ENCODE results near the gene HES2.

DNA sequence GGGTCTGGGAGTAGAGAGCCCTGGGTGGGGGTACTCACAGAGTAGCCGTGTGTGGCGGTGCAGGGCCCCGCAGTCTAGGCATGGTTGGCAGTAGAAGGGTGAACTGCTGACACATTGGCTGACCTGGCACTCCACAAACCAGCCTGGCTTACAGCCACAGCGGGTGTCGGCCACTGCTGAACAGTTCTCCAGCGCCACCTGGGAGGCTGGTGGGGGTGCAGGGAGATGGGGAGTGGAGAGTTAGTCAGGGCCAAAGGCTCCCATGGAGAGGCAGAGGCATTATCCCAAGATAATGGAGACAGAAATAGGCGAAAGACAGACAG lies 44.8 kb upstream of the HES2 start:
- TF ChIP-seq, protein P1, sequence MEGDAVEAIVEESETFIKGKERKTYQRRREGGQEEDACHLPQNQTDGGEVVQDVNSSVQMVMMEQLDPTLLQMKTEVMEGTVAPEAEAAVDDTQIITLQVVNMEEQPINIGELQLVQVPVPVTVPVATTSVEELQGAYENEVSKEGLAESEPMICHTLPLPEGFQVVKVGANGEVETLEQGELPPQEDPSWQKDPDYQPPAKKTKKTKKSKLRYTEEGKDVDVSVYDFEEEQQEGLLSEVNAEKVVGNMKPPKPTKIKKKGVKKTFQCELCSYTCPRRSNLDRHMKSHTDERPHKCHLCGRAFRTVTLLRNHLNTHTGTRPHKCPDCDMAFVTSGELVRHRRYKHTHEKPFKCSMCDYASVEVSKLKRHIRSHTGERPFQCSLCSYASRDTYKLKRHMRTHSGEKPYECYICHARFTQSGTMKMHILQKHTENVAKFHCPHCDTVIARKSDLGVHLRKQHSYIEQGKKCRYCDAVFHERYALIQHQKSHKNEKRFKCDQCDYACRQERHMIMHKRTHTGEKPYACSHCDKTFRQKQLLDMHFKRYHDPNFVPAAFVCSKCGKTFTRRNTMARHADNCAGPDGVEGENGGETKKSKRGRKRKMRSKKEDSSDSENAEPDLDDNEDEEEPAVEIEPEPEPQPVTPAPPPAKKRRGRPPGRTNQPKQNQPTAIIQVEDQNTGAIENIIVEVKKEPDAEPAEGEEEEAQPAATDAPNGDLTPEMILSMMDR (IDR thresholded peaks at IDR 0.05; ENCODE audit: insufficient read depth, low read length, poor library complexity, severe bottlenecking), result no peak
- no peak for TF ChIP-seq EZH2phosphoT487 (conservative IDR thresholded peaks at IDR 0.05; ENCODE audit: low read length)
